GM19043 (cell line): Measurements from ENCODE around the gene TMOD4.

Source experiments
- ATAC-seq: cut with Tn5 transposase; IDR thresholded peaks from one replicate; pipeline ENCODE4 v1.9.1; 2021; ENCODE audit warnings: low read depth; ENCODE audit not compliant: unreplicated experiment

Gene TMOD4

DNA sequence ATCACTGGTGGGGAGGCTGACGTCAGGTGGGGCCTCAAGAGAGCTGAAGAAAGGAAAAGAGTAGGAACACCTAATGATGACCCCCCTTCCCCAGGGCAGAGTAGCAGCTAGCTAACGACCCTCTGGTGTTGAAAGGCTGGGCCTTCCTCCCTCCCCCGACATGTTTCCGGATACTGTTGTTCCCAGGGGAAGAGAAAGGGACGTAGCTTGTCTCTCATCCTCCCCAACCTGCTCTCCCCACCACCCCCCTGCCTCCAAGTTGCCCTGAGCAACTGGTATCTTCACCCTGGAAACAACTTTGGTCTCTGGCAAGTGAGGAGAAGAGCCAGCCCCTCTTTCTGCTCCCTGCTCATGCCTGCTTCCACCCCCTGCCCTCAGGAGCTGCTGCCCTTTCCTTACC lies 31.8 kb downstream of the TMOD4 start:
- no peak for ATAC-seq

DNA sequence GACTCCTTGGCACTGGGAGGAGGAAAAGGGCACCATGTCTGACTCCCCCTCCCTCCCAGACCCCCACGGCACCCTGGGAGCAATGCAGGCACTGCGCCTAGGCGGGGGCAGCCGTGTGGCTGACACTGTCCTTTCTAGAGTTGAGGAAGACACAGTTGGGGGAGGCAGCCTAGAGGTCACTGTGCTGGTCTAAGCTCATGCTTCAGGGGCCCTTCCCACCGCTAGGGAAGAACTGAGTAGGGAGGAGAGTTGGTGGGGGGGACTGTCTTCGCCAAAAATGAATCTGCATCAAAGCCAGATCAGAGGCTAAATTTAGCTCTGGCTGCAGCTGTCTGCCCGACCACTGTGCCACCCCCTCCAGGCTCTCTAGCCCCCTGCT lies 32.7 kb downstream of the TMOD4 start:
- no peak for ATAC-seq

DNA sequence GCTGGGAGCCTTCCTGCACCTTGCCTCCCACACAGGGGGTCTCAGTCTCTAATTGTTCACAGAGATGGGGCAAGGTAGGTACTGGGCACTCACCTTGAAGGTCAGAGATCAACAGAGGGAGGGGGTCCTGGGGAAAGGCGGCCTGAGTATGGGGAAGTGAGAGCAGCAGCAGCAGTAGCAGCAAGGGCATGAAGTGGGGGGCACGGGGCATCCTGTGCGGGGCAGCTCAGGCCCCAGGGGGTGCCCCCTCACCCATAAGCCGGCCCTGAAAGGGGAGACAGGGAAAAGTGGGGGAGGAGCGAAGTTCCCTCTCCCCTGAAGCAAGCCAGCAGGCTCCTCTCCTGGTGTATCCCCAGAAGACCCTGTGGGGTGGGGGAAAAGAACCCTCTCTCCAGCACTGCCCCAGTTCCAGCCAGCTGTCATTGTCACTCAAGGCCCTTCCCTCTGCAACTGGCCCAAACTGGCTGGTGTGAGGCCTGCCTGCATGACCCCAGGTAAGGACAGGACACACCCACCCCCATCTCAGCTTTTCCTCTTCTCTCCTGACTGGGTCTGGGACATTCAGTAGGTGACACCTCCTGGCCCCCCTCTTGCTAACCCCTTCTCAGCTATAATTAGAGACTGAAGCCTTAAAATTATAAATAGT lies 33.2 kb downstream of the TMOD4 start:
- ATAC-seq = no peak

DNA sequence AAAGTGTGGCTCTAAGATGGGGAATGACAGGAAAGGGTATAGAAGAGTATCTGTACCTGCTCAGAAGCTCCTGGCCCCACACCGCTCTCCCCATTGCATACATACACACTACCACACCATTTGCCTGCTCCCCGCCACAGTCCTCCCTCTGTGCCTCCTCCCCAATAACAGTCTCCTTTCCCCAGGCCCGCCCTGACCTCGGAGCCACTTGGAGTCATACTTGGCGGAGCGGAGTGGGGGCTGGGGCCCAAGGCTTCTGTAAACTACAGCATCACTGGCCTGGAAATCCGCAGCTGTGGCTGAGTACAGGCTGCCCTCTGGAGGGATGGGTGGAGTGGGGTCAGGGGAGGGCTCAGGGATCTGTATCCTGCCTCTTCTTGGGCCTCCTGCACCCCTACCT lies 38.0 kb downstream of the TMOD4 start:
- ATAC-seq = no peak

DNA sequence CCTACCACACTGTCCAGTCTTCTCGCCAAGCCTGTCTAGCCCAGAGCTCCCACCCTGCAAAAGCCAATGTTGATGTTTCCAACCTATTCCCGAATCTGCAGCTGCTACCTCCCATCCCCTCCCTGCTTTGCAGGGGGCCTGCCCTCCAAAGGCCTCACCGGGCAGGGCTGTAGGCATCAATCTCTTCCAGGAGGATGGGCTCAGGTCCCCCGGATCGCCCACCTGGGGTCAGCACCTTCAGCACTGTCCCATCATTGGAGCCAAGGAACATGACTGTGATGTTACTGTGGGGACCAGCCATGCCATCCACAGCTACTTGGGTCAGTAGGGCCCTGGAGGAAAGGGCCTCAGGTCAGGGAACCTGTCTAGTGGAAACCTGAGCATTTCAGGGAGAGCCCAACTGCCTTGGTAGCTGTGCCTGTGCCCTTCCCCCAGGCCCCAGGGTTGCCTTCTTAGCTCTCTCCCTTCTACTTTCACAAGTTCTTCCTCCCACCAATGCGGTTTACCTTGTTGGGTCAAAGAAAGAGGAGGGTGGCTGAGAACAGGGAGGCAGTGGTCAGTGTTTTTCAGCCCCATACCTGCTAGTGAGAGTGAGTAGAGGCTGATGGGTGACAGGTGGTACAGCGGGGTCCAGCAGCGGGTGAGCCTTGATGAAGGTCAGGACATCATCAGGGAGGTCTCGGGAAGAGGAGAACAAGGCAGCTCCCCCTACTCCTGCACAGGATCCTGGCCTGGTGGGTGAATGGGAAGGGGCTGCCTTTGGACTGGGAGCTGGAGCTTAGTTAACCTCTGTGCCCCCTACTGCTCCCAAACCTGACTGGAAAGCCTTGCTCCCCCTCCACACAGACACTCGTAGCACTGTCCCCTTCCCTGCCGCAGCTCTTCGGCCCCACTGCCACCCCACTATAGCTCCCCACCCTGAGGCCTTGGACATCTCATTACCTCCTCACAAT lies 40.1 kb downstream of the TMOD4 start:
- ATAC-seq = no peak

DNA sequence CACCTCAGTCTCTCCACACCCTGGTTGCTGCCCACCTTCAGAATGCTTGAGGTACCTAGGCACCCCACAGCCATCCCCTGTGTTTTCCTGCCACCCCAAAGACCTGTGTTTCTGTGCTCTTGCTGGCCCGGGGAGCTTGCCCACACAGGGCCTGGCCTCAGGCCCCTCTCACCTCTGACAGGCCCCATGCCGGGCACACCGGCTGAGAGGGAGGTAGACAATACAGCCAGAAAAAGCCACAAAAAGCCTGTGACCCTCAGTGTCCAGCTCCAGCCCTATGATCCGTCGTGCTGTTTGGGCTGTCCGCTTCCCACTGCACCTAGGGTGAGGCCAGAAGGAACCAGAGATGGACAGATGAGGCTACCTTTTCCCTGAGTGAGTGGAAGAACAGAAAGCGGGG lies 40.8 kb downstream of the TMOD4 start:
- no peak for ATAC-seq

- no peak for ATAC-seq
Measured at GRCh38 chr1:151134396-151134795, 41.4 kb downstream of the TMOD4 start.

DNA sequence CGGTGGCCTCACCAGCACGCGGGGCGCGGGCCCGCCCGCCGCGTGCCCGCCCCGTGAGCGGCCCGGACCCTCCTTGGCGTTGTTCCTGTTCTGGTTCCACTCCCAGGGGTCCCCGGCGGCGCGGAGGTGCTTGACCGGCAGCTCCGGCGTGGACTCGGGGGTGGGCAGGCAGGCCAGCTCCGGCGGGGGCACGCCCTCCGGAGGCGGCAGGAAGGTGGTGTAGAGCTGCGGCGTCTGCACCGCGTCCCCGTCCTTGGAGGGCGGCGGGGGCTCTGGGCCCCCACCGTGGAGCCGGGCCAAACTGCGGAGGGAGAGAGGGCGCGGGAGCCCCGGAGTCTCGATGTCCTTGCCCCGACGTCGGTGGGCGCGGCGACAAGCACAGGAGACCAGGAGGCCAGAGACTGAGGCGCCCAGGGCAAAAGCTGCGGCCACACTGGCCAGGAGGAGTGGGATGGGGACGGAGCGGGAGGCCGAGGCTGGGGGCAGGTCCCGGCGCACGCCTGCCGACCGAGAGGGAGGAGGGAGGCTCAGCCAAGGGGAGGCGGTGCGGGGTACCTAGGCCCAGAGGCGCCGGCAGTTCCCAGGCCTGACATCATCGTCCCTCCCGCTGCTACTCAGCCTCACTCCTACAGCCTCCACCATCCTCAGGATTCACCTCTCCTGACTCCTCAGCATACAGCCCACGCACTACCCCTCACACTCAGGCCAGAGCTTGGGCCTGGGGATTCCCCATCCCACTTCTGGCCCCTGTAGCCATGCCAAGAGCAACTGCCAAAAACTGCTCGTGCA lies 42.6 kb downstream of the TMOD4 start:
- ATAC-seq = no peak

DNA sequence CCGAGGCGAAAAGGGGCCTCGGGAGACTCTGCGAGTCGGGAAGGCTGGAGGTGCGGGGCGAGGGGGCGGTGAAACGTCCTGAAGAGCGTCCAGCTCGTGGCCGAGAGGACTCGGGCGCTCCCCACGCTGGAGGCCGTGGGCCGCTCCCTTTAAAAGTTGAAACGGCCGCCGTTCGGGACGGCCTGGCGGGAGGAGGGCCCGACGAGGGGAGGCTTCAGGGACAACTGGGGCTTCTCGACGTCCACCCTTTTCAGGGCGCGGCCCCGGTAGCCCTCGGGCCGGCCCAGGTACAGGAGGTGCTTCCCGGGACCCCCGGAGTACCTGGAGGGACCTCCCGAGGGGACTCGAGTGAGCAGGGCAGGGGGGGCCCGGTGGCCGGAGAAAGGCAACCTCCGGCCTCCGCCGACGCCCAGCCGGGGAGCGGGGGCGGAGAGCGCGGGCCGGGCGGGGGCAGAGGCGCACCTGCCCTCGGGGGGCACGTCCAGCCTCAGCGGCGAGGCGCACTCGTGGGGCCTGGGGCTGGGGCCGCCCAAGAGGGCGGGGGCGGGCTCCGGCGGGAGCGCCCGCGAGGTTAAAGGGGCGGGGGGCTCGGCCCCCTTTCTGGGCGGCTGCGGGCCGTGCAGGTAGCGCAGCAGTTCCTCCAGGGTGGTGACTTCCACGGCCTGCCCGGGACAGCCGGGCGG lies 43.3 kb downstream of the TMOD4 start:
- no peak for ATAC-seq

DNA sequence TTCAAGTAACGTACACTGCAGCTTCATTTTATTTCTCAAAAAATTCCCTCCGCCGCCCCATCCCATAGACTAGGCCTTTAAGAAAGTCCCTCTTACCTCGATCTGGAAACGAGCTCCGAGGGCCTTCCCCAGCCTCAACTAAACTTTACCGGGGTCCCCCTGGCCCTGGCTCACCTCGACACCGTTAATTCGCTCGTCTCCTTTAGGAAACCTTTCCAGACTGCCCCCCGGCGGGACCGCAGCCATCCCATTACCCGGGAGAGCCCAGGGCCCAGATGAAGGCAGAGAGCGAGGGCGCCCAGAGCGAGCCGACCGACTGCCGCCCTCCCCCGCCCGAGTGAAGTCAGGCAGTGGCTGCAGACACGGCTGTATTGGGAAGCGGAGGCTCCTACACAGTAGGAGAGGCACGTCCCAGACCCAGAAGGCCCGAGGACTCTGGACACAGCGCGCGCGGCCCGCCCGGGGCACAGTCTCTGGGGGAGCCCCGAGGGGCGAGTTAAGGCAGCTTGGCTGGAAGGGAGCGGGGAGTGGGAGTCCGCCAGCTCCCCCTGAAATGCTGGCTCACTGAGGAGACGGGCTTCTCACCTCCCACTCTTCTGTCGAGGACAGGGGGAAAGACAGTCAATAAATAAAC lies 44.0 kb downstream of the TMOD4 start:
- ATAC-seq = no peak

DNA sequence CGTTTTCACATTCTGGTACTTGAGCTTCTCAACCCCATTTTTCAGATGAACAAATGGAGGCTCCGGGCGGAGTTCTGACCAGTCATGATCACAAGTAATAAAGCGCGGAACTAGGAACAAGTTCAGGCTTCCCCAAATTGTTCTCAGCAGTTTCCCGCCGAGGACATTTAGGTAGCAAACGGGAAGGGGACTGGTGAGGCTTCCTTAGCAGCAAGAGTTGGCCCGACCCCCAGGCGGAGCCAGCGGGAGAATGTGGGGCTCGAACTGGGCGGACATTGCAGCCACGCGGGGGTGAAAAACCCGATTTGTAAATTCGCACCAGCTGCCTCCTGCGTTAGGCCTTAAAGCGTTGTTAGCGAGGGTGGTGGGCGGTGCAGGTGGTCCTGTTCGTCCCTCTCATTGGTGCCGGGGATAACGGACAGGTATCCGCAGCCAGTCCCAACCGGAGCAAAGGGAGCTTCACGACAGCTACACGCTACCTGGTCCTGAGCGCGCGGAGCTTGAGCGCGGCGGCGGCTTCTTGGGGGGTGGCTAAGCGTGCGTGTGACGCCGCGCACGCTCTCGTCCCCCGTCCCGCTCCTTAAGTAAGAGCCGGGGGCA lies 44.7 kb downstream of the TMOD4 start:
- ATAC-seq = peak; percentile 90

DNA sequence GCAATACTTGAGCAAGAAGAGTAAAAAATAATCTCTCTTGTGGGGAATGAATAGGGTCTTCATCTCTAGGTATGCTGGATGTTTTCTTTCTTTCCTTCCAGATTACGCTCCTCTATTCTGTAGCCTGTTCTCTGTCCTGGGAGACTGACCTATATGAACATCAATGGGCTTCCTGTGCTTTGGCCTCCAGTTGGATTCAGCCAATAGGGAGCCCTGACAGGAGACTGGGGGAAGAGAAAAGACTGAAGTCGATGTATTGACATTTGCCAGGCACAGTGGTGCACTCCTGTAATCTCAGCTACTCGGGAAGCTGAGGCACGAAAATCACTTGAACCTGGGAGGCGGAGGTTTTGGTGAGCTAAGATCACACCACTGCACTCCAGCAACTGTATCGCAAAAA lies 47.0 kb downstream of the TMOD4 start:
- ATAC-seq = no peak

DNA sequence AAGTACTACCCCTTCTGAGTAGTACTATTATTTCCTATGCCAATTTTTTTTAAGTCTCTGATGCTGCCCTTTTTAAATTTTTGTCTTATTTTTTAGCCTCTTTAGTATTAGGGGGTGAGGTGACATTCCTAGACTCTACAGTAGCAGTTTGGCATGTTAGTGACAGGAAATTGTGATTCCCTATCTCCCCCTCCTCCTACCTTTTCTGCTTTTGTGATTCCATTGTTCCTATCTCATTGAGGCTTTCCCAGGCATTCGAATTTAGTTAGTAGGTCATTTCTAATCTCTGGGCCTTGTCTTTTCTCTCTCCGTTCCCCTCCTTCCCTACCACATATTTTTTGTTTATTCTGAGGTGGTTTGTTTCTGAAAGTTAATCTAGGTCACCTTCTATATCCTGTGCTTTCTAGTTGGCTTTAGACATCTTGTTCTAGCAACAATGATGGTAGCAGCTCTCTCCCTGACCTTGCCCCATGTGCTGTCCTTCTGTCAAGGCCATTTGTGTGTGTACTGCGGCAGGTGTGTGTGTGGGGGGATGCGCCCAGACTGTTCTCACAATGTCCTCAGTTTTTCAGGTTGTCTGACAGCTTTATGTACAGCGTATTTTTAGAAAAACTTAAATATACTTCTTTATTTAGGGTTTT lies 50.9 kb downstream of the TMOD4 start:
- ATAC-seq = no peak
